ENCODE measurements around the gene RHOJ. TPM values are rescaled to one million over a fixed set of nuclear protein-coding genes. Genes with fewer than 3 reads are reported as not detected.

Gene RHOJ
- total and polyA plus RNA-seq, 2 donors from 2014 or later, result 4.0 to 20.0 TPM

GRCh38 chr14:63248211-63248610, 44.0 kb downstream of the RHOJ start:
- Histone ChIP-seq H3K4me3 (ENCODE audit: low read length in 3 of 3) (no peak overlapping the region), H3K4me1 (ENCODE audit: control insufficient read depth in 2 of 3, insufficient read depth in 2 of 3, low read depth in 1 of 3, low read length in 3 of 3) (no peaks in the 10 kb centered on the region), H3K27ac (ENCODE audit: low read depth in 2 of 2, low read length in 2 of 2) (no peak overlapping the region), H3K27me3 (ENCODE audit: control insufficient read depth, insufficient read depth, low read length) (no peaks in the 10 kb centered on the region), H3K36me3 (ENCODE audit: control insufficient read depth in 2 of 3, insufficient read depth in 3 of 3, low read length in 3 of 3) (no peaks in the 10 kb centered on the region), H3K9ac (ENCODE audit: low read length in 3 of 3) (no peak overlapping the region), H3K9me3 (ENCODE audit: control insufficient read depth in 2 of 3, insufficient read depth in 1 of 3, low read length in 3 of 3) (no peaks in the 10 kb centered on the region)
- FAIRE-seq (no peak), DNase-seq (no peak)
- intact Hi-C loops (cut with DNase I), result no loop called here
- no peak for TF ChIP-seq CTCF (IDR thresholded peaks at IDR 0.05; ENCODE audit: borderline replicate concordance, extremely low read depth, insufficient read depth)

- no peak overlapping the region for H3K9ac ChIP-seq (ENCODE audit: low read length in 3 of 3)
- no peaks in the 10 kb centered on the region for H3K4me1 ChIP-seq (ENCODE audit: control insufficient read depth in 2 of 3, insufficient read depth in 2 of 3, low read depth in 1 of 3, low read length in 3 of 3)
- no peaks in the 10 kb centered on the region for H3K9me3 ChIP-seq (ENCODE audit: control insufficient read depth in 2 of 3, insufficient read depth in 1 of 3, low read length in 3 of 3)
- no peak for DNase-seq
- no peak for TF ChIP-seq CTCF (IDR thresholded peaks at IDR 0.05; ENCODE audit: borderline replicate concordance, extremely low read depth, insufficient read depth)
- H3K27me3 ChIP-seq (ENCODE audit: control insufficient read depth, insufficient read depth, low read length), result no peaks in the 10 kb centered on the region
- no peak for FAIRE-seq
- no peak overlapping the region for H3K27ac ChIP-seq (ENCODE audit: low read depth in 2 of 2, low read length in 2 of 2)
- no peak overlapping the region for H3K4me3 ChIP-seq (ENCODE audit: low read length in 3 of 3)
- no peaks in the 10 kb centered on the region for H3K36me3 ChIP-seq (ENCODE audit: control insufficient read depth in 2 of 3, insufficient read depth in 3 of 3, low read length in 3 of 3)
- intact Hi-C loops (cut with DNase I), result no loop called here
These were observed 44.8 kb downstream of the RHOJ start for GRCh38 chr14:63249092-63249491.

- Histone ChIP-seq H3K27ac (ENCODE audit: low read depth in 2 of 2, low read length in 2 of 2) (no peak overlapping the region), H3K9me3 (ENCODE audit: control insufficient read depth in 2 of 3, insufficient read depth in 1 of 3, low read length in 3 of 3) (no peaks in the 10 kb centered on the region), H3K4me3 (ENCODE audit: low read length in 3 of 3) (no peak overlapping the region), H3K4me1 (ENCODE audit: control insufficient read depth in 2 of 3, insufficient read depth in 2 of 3, low read depth in 1 of 3, low read length in 3 of 3) (no peaks in the 10 kb centered on the region), H3K9ac (ENCODE audit: low read length in 3 of 3) (no peak overlapping the region), H3K36me3 (ENCODE audit: control insufficient read depth in 2 of 3, insufficient read depth in 3 of 3, low read length in 3 of 3) (no peaks in the 10 kb centered on the region), H3K27me3 (ENCODE audit: control insufficient read depth, insufficient read depth, low read length) (no peaks in the 10 kb centered on the region)
- no peak for TF ChIP-seq CTCF (IDR thresholded peaks at IDR 0.05; ENCODE audit: borderline replicate concordance, extremely low read depth, insufficient read depth)
- intact Hi-C loops (cut with DNase I), result no loop called here
- FAIRE-seq, result no peak
- no peak for DNase-seq
These were observed 53.1 kb downstream of the RHOJ start for GRCh38 chr14:63257299-63257698.

GRCh38 chr14:63262446-63262845, 58.2 kb downstream of the RHOJ start:
- FAIRE-seq, result no peak
- intact Hi-C loops (cut with DNase I), result no loop called here

More at GRCh38 chr14:63262446-63262845, 58.2 kb downstream of the RHOJ start:
- no peaks in the 10 kb centered on the region for H3K36me3 ChIP-seq (ENCODE audit: control insufficient read depth in 2 of 3, insufficient read depth in 3 of 3, low read length in 3 of 3)
- no peaks in the 10 kb centered on the region for H3K9me3 ChIP-seq (ENCODE audit: control insufficient read depth in 2 of 3, insufficient read depth in 1 of 3, low read length in 3 of 3)
- no peaks in the 10 kb centered on the region for H3K27me3 ChIP-seq (ENCODE audit: control insufficient read depth, insufficient read depth, low read length)
- H3K4me1 ChIP-seq (ENCODE audit: control insufficient read depth in 2 of 3, insufficient read depth in 2 of 3, low read depth in 1 of 3, low read length in 3 of 3), result no peaks in the 10 kb centered on the region
- TF ChIP-seq CTCF (IDR thresholded peaks at IDR 0.05; ENCODE audit: borderline replicate concordance, extremely low read depth, insufficient read depth), result no peak
- no peak overlapping the region for H3K27ac ChIP-seq (ENCODE audit: low read depth in 2 of 2, low read length in 2 of 2)
- DNase-seq, result no peak
- no peak overlapping the region for H3K4me3 ChIP-seq (ENCODE audit: low read length in 3 of 3)
- H3K9ac ChIP-seq (ENCODE audit: low read length in 3 of 3), result no peak overlapping the region
